Activated CD8-positive, alpha-beta memory T cell treated with anti-CD3 and anti-CD28 coated beads for 4 hours (primary cell): Measurements from ENCODE around the gene DNAJA2.
A peak's percentile ranks its signal among the peaks of the same experiment; 100 is the strongest.
"Not testable (repeated sequence)": the region's sequence is repeated elsewhere in the genome, so short reads cannot be mapped to it uniquely, and the experiment has no call there.

Experiments
- DNase-seq, 2 donors: peaks; one replicate each; pipeline ENCODE4 v3.0.0-alpha.2; 2020; ENCODE audit warnings: low read depth in 2 of 2

Gene DNAJA2

DNA sequence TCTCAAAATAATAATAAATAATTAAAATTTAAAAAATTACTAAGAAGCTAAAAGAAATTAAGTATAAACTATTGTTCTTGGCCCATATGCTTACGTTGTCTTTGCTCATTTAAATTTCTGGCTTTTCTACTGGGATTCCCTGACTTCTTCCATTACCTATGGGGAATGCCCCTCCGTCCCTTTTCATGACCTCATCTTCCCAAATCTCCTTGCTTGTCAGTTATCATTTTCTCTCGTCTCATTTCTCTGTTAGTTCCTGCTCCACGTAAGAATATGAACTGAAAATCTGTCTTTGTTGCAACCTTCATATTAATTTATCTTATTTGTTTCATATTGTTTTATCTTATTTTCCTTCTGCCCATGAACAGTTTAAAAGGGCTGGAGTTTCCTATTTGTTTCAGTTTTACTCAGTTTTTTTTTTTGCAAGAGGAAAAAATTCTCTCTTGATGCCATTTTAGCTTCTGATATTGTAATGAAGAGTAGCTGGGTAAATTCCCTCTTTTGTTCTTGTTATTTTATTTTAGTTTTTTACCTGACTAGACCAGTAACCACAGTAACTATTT lies 2.5 kb upstream of the DNAJA2 start:
- no peak for DNase-seq

DNA sequence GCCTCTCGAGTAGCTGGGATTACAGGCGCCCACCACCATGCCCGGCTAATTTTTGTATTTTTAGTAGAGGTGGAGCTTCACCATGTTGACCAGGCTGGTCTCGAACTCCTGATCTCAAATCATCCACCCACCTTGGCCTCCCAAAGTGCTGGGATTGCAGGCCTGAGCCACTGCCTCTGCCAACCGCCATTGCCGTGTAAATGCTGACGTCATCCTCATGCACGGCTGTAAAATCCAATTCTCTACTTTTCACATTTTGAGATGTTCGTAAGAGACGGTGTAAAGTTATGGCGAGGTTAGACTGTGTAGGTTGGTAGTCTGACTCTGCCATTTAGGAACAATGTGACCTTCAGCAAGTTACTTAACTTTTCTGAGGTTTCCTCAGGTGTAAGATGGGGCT lies 1.7 kb upstream of the DNAJA2 start:
- DNase-seq = no peak

DNA sequence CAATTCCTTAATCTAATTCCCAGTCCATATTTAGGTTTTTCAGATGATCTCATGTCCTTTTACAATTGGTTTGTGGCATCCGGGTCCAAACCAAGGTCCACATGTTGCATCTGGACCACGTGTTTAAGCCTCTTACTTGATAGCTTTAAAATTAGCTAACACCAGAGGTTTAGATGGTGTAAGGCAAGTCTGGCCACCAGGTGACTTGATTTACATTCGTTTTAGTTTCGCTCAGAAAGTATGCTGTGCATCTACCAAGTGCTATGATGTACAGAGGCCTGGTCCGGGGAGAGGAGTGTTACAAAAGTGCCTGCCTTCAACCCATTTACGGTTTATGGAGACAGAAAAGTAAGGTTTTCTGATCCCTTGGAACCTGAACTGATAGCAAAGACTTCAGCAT lies 878 bp upstream of the DNAJA2 start:
- DNase-seq = no peak

DNA sequence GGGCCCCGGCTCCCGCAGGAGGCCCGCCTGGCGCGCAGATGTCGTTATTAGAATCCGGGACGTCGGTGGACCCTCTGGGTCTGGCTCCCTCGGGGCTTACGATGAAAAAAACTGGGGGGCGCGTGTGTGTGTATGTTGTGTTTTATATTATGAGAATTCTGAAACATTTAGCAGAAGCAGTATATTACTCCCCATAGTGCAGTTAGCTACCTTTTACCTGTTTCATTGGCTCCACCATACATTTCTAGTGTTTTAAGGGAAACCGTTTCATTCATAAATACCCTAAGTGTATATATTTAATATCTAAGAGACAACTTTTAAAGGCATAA lies 486 bp upstream of the DNAJA2 start:
- no peak for DNase-seq

DNA sequence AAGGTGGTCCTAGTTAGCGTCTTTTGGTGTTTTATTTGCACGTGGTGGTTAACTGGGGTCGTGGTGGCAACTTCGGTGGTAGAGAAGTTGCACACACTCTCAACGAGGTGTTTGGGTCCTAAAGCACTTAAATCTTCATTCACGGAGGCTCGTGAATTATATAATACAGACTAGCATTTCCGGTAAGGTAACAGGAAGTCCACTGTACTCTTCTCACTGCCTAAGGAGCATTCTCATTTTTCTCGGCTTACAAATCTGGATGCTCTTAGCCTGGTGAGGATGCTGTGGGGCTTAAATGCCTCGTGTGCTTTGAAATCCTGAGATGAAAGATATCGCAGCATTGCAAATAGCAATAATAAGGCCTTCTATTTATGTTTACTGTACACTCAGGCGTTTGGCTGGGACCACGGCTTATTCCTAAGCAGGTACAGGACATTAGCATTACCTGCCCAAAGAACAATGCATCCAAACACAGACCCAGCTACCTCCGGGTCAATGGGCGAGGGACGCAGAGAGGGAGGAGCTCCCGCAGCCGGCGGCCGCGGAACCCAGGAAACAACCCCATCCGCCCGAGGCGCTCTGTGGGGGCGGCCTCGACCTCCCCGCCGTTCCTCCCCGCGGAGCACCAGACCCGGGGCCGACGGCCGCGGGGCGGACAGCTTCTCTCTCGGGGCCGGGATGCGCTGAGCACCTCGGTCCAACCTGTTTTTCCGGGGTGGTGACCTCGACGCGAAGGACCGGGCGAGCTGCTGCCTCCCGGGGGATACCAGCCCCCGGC lies 856 bp downstream of the DNAJA2 start:
- peak; percentile 8 to 14 for DNase-seq

DNA sequence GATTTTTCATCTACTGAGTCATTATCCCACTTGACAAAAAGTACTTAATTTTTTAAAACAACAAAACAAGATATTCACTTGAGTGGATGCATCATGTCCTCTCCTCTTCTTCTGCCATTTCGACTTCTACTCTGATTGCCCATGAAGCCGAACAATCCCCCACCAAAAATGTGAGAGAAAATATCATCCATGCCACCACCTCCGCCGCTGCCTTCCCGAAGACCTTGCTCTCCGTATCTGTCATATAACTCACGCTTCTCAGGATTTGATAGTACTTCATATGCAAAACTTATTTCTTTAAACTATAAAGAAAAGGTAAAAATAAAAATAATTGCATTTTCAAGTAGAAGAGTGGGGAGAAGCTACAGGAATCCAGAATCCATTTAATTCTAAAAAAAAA lies 2.2 kb downstream of the DNAJA2 start:
- DNase-seq = no peak

DNA sequence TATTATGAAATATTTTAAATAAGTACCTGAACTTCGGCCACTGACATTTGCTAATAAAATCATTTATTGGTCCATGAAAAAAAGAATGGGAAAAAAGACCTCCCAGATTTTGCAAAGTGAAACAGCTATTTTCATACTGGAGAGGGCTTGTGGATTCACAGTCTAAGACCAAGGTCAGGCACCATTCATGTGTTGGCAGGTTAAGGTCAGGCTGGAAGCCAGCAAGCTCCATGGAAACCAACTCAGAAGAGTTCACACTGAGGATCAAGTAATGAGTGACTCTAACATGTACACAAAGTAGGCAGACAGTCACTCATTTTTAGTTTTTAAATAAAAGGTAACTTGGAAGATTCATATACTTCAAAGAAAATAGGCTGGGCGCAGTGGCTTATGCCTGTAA lies 3.4 kb downstream of the DNAJA2 start:
- DNase-seq = no peak

DNA sequence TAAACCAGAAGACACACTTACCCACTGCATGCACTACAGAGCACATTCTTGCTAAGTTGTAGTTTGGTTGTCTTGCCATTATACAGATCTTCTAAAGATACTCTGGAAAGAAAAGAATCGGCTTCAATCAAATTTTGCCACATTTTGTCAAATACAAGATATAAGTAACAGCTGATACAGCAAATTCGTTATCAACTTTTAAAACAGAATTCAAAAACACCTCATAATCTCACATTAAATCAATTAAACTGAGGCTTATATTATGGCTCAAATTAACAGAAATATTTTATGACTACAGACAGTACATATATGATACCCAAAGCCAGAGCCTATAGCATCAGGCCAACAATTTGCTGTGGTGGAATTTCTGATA lies 5.4 kb downstream of the DNAJA2 start:
- DNase-seq = no peak

DNA sequence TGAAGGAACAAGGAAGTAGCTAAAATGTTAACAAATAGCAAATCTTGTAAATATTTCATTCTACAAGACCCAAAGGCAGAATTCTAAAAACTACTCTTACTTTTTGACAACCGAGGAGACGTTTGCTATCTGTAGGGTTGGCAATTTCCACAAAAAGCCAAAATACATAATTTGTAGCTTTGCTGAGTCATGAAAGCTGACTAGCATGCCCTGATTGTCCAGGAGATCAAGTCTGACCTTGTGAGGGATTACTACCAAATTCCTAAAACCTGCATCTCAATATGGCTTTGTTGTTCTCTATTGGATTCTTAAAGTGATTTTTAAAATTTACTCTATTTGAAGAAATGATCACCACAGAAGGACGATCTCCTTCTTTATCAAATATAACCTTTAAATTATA lies 10.8 kb downstream of the DNAJA2 start:
- DNase-seq = no peak

DNA sequence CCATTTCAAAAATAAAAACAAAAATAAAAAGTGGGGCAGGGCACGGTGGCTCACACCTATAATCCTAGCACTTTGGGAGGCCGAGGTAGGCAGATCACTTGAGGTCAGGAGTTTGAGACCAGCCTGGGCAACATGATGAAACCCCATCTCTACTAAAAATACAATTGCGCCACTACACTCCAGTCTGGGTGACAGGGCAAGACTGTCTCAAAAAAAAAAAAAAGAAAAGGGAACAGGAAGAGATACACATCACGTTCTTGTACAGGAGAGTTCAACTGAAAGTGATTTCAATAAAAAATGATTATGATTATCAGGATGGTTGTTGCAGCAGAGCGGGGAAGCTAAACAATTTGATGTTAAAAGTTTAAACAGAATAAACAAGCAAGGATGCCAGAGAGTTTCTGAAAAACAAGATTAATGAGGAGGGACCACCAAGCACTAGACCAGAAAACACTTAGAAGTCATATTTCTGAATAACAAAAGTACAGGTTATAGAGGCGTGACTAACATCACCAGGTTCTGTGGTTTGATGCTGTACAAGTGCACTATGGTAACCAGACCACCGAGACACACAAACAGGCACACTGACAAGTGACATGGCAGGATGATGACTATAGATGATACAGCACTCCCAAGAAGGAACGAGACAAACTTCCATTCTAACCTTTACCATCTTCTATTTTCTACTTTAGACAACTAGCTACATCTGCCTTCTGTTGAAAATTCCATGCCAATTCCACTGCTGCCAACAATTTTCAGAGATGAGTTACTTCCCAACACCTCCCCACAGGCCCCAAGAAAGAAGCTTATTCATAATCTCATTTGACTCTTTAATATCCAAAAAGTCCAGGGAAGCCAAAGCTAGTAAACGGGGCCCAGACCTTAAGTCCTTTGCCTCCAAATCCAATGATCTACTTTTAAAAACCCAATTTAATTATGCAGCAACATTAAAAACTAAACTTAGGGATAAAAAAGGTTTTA lies 11.8 kb downstream of the DNAJA2 start:
- peak in 1 of 2 donors; percentile 25 for DNase-seq

DNA sequence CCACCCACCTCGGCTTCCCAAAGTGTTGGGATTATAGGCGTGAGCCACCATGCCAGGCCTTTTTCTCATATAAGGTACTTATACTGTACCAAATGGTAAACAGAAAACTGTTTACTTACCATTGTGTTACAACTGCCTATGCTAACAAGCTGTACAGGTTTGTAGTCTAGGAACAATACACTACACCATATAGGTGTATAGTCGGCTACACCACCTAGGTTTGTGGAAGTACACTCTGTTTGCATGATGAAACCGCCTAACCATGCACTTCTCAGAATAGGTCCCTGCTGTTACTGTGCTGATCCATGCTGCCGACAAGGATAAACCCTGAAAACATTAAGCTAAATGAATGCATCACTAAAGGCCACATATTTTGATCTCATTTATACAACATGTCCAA lies 18.9 kb downstream of the DNAJA2 start:
- DNase-seq = no peak

DNA sequence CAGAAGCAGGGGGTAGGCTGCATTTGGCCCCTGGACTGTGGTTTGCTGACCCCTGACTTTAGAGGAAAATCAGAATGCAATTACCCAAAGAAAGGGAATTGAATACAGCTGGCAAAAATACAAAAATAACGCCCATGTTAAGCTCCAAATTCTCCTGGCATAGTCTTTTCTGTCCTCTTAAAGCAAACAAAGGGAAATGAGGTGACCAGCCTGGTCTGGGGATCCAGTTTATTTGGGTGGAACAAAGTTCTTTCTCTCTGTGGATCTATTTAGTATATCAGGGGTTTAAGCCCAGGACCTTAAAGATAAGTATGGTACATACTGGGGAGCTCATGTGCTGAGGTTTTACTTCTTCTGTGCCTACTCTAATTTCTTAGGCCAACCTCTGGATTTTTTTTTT lies 23.5 kb downstream of the DNAJA2 start:
- DNase-seq = no peak

DNA sequence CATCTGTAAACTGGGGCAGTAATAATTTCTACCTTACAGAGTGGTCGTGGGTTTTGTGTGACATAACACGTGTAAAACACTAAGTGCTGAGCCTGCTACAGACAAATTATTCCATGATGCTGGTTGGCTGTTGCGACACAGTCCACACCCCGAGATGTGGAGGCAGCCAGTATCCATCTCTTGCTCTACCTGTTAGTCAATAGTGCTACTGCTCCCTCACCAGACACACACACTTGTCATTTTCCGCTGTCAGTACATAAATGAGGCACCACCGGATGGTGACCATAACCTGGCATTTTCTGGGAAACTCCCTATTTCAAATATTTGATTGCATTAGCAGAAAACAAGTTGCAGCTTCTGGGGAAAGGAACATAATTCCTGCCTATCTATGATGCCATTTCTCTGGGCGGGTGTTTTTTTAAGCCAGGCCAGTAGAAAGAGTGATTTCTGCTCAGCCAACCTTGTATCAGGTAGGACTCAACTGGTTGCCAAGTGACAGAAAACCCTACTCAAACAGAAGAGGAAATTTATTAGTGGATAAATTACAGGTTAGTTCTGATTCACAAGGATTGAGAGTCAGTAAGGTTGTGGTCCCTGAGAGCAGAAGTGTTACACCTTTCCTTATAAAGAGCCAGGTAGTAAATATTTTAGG lies 24.1 kb downstream of the DNAJA2 start:
- DNase-seq = no peak

DNA sequence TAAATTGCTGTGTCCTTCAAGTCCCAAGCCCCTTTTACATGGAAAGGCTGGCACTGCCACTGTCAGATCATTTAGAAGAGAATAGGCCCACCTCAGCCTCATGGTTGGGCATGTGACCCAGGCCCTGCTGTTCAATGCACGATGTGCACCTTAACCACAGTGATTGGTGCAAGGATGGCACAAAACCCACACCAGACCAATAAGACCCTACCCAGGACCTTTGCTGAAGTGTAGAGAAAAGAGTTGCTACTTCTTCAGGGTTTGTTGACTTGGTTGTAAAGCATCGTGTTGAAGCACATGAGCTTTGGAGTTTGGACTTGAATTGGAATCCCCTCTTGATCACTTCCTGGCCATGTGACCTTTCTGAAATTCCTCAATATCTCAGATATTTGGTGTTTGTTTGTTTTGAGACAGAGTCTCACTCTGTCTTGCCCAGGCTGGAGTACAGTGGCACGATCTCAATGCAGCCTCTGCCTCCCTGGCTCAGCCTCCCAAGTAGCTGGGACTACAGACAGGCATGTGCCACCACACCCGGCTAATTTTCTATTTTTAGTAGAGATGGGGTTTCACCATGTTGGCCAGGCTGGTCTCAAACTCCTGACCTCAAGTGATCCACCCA lies 24.8 kb downstream of the DNAJA2 start:
- no peak for DNase-seq

DNA sequence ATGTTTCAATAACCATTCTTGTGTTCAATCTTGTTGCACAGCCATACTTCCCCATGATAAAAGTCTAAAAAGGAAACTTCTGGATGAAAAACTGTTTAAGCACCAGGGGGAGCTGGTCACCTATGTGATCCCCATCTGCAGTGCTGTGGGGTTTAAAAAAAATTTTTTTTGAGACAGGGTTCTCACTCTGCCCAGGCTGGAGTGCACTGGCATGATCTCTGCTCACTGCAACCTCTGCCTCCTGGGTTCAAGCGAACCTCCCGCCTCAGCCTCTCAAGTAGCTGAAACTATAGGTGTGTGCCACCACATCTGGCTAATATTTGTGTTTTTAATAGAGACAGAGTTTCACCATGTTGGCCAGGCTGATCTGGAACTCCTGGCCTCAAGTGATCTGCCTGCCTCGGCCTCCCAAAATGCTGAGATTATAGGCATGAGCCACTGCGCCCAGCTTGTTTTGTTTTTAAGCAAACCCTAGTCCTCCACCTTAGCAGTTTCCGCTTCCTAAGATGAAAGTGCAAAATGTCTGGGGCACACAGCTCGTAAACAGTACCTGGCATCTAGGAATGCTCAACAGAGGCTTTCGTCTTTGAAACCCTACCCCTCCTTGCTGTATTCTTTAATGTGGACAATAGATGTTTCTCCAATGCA lies 25.4 kb downstream of the DNAJA2 start:
- DNase-seq = no peak

DNA sequence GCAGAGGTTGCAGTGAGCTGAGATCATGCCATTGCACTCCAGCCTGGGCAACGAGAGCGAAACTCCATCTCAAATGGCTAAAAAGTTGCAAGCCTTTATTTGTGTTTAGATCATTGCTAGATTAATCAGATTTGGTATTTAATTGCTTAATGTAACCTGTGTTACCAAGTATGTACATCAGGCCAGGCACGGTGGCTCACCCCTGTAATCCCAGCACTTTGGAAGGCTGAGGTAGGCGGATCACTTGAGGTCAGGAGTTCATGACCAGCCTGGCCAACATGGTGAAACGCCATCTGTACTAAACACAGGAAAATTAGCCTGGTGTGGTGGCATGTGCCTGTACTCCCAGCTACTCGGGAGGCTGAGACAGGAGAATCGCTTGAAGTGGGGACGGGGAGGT lies 28.8 kb downstream of the DNAJA2 start:
- not testable (repeated sequence) for DNase-seq

DNA sequence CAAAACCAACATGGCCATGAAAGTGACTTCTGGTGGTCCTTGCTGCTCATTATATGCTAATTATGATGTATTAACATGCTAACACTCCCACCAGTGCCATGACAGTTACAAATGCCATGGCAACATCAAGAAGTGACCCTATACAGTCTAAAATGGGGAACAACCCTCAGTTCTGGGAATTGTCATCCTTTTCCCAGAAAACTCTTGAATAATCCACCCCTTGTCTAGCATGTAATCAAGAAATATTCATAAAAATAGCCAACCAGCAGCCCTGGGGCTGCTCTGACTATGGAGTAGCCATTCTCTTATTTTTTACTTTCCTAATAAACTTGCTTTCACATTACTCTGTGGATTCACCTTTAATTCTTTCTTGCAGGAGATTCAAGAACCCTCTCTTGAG lies 35.9 kb downstream of the DNAJA2 start:
- no peak for DNase-seq

DNA sequence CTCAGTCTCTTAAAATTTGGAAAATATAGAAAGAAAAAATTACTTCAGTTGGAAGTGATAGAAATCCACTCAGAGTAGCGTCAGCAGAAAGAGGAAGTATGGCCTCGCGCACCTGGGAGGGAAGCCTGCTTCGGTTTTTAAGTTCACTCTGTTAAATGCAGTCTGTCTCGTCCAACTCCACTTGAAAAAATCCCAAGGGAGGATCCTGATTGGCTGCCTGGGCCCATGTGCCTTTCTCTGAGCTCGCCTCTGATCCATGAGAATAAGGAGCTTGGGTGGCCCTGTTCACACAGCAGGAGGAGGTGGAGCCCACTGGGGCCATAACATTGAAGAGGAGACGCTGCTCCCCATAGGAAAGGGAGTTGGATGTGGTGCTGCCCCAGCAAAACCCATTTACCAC lies 40.7 kb downstream of the DNAJA2 start:
- no peak for DNase-seq

DNA sequence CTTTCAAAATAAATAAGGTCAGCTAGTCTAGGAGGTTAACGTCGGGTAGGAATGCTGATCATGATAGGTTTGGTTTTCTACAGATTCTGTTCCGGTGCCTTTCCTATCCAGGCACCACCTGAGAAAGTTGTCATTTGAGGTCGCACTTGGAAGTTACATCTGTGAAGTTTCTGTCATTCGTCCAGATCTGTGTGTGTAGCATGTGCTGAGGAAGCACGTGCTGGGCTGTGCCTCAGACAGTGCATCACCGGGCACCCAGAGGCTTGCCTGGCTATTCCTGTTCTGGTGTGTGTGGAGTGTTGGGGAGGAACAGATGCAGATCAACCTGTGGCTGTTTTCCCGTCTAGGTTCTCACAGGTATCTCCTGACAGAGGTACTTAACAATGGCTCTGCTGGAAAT lies 42.6 kb downstream of the DNAJA2 start:
- DNase-seq = no peak

DNA sequence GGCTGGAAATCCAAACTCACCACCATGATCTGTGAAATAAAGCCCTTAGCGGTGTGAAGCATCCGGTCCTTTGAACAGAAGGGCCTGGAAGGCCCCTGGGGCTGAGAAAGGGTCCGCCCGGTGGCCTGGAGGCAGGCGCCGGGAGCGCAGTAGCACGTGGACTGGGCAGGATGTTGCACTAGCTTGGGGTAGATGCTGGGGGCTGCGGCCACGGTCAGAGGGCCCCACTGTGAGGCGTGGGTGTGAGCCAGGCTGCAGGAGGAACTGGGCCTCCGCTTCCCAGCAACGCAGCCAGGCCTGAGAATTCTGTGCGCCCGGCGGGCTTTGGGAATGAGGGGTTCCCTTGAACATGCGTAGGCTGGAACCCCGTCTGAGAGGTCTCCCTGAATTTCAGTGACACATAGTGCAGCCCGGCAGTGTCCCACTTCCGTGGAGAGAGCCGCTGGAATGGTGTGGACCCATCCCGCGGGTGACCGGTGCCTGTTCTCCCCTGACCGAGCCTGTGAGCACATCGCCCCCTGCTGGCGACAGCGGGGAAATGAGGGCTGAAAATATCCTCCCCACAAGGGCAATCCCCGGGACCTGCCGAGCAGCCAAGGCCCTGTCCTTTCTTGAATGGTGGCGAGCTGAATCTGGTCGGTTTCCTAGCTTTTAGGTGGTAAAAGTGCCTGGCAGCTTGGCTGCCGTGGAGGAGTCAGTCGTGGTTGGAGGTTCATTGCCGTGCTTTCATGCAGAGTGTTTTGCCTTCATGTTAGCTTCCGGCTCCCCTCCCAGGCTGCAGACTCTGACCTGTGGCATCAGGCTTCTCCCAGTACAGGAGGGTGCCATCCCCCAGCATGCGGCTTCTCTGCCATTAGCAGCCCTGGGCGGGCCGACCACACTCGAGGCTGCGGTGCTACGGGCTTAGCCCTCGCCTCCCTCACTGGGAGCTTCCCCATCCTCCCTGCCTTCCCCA lies 43.8 kb downstream of the DNAJA2 start:
- DNase-seq = no peak
